ENCODE results near the gene WNK2.

The WNK2 gene

GRCh38 chr9:93161786-93162562 lies 22.0 kb upstream of the WNK2 start:
- no peak for DNase-seq

- no peak for DNase-seq
Measured at GRCh38 chr9:93164085-93164484, 19.9 kb upstream of the WNK2 start.

- no peak for DNase-seq
Measured at GRCh38 chr9:93166699-93167098, 17.2 kb upstream of the WNK2 start.

- DNase-seq: no peak
Measured at GRCh38 chr9:93167185-93167584, 16.8 kb upstream of the WNK2 start.

- DNase-seq: no peak
Measured at GRCh38 chr9:93167838-93168237, 16.1 kb upstream of the WNK2 start.

GRCh38 chr9:93168581-93168980 lies 15.4 kb upstream of the WNK2 start:
- no peak for DNase-seq

GRCh38 chr9:93169444-93169843 lies 14.5 kb upstream of the WNK2 start:
- no peak for DNase-seq

GRCh38 chr9:93170571-93170970 lies 13.4 kb upstream of the WNK2 start:
- DNase-seq: no peak

- no peak for DNase-seq
Measured at GRCh38 chr9:93171261-93171990, 12.5 kb upstream of the WNK2 start.

GRCh38 chr9:93172666-93173364 lies 11.1 kb upstream of the WNK2 start:
- DNase-seq: no peak

GRCh38 chr9:93173365-93174051 lies 10.4 kb upstream of the WNK2 start:
- DNase-seq: peak; percentile 27 to 36

GRCh38 chr9:93174976-93175375 lies 9.0 kb upstream of the WNK2 start:
- no peak for DNase-seq

GRCh38 chr9:93177676-93178075 lies 6.3 kb upstream of the WNK2 start:
- no peak for DNase-seq

GRCh38 chr9:93178851-93179786 lies 4.8 kb upstream of the WNK2 start:
- no peak for DNase-seq

- no peak for DNase-seq
Measured at GRCh38 chr9:93180938-93181337, 3.0 kb upstream of the WNK2 start.

GRCh38 chr9:93181672-93182435 lies 2.1 kb upstream of the WNK2 start:
- no peak for DNase-seq

GRCh38 chr9:93182572-93182971 lies 1.4 kb upstream of the WNK2 start:
- DNase-seq: no peak

- DNase-seq: no peak
Measured at GRCh38 chr9:93183131-93183662, 742 bp upstream of the WNK2 start.

GRCh38 chr9:93184432-93185265 lies 710 bp downstream of the WNK2 start:
- DNase-seq: no peak
